K562 (cell line): ENCODE results near the gene PMP22. TPM values are rescaled to one million over a fixed set of nuclear protein-coding genes. Genes with fewer than 3 reads are reported as not detected.

Experiments used
- ATAC-seq: fragments of 200-7000 bp; cut with Tn5 transposase; 3 replicates; pipeline ENCODE4 v1.9.1; 2020; ENCODE audit warnings: moderate library complexity
- BruUV-seq: library from RNA; stranded (reverse); fragments of 400-500 nt; replicated peaks from 2 replicates; lab custom pipeline; 2021; lab: Mats Ljungman, UMichigan
- CTCF ChIA-PET: fragments of 300-600 bp; formaldehyde crosslinking; extraction: SDS; loops from one replicate; lab custom pipeline; 2021; ENCODE audit warnings: low intra/inter-chr PET ratio; lab: Yijun Ruan, JAX
- POLR2A ChIA-PET: fragments of 300-600, 350-650 bp; sonication (Branson Sonifier 250); formaldehyde crosslinking; extraction: SDS; loops from one replicate; lab custom pipeline; 2021; ENCODE audit warnings: antibody characterized with exemption, inconsistent platforms; lab: Yijun Ruan, JAX
- DNase-seq, 4 experiments: peaks; one replicate each; pipeline versions ENCODE4 v3.0.0 to v3.0.0-alpha.2; 2011 to 2018; ENCODE audit warnings: low spot score in 3 of 4, mixed read lengths in 3 of 4; ENCODE audit errors: extremely low read depth in 1 of 4
- FAIRE-seq: peaks from 2 replicates; lab custom pipeline; 2011; peaks lifted over from hg19 to GRCh38; lab: Jason Lieb, UNC
- H2AFZ ChIP-seq: 2 replicates; pipeline ENCODE4 v1.6.0; 2011; ENCODE audit warnings: low read depth, low read length, control low read depth, inconsistent platforms
- H3K27ac ChIP-seq: fragments of 200-600 bp; 3 replicates; pipeline ENCODE4 v1.8.0; 2011; ENCODE audit warnings: low read depth, mild to moderate bottlenecking, control low read depth, inconsistent platforms, low read length, moderate library complexity, mixed read lengths; ENCODE audit errors: extremely low read depth
- H3K27me3 ChIP-seq, 2 experiments: fragments of 300-600 bp in 1 of 2; 2 replicates in 1 of 2; 3 replicates in 1 of 2; pipeline versions ENCODE4 v1.6.0 to v1.8.0; 2011; ENCODE audit warnings: inconsistent platforms in 2 of 2, low read length in 2 of 2, mild to moderate bottlenecking in 1 of 2, mixed read lengths in 1 of 2, moderate library complexity in 1 of 2; ENCODE audit not compliant: control insufficient read depth in 2 of 2, insufficient read depth in 2 of 2
- H3K36me3 ChIP-seq: fragments of 300-600 bp; 3 replicates; pipeline ENCODE4 v1.8.0; 2011; ENCODE audit warnings: mild to moderate bottlenecking, low read length, inconsistent platforms; ENCODE audit not compliant: control insufficient read depth, insufficient read depth
- H3K4me1 ChIP-seq, 2 experiments: fragments of 200-600 bp in 1 of 2; replicated peaks in 1 of 2; 2 replicates in 1 of 2; 3 replicates in 1 of 2; pipeline versions ENCODE4 v1.5.1 to v1.8.0; 2011; ENCODE audit warnings: inconsistent platforms in 2 of 2, low read length in 2 of 2, mild to moderate bottlenecking in 1 of 2, mixed read lengths in 1 of 2, moderate library complexity in 1 of 2; ENCODE audit not compliant: control insufficient read depth in 2 of 2, insufficient read depth in 2 of 2
- H3K4me2 ChIP-seq: 2 replicates; pipeline ENCODE4 v1.6.1; 2011; ENCODE audit warnings: low read length, control low read depth, inconsistent platforms, mixed read lengths; ENCODE audit not compliant: insufficient read depth
- H3K4me3 ChIP-seq: fragments of 200-600 bp; sonication (generic), shearing (Covaris generic); 2 replicates; pipeline ENCODE4 v1.5.1; 2016; ENCODE audit warnings: control low read depth, inconsistent platforms
- H3K79me2 ChIP-seq: fragments of 200-600 bp; 3 replicates; pipeline ENCODE4 v1.8.0; 2011; ENCODE audit warnings: low read length, inconsistent platforms; ENCODE audit not compliant: control insufficient read depth, insufficient read depth
- H3K9ac ChIP-seq, 2 experiments: 2 replicates each; pipeline versions ENCODE4 v1.6.0 to v1.6.1; 2011; ENCODE audit warnings: low read depth in 2 of 2, low read length in 2 of 2, control low read depth in 1 of 2, inconsistent platforms in 1 of 2, mild to moderate bottlenecking in 1 of 2, mixed read lengths in 1 of 2; ENCODE audit not compliant: insufficient read depth in 1 of 2
- H3K9me1 ChIP-seq: one replicate; pipeline ENCODE4 v1.6.0; 2011; ENCODE audit warnings: inconsistent platforms, mild to moderate bottlenecking, low read length, moderate library complexity; ENCODE audit not compliant: control insufficient read depth, insufficient read depth
- H3K9me3 ChIP-seq: replicated peaks from 2 replicates; pipeline ENCODE4 v1.5.1; 2011; ENCODE audit warnings: low read depth, low read length, inconsistent platforms; ENCODE audit not compliant: control insufficient read depth, insufficient read depth
- H4K20me1 ChIP-seq: replicated peaks from 2 replicates; pipeline ENCODE4 v1.6.1; 2011; ENCODE audit warnings: low read length, inconsistent platforms, mixed read lengths; ENCODE audit not compliant: control insufficient read depth, insufficient read depth
- BRF1 ChIP-seq: IDR thresholded peaks from 3 replicates; pipeline ENCODE4 v1.6.1; 2011; ENCODE audit warnings: borderline replicate concordance, mild to moderate bottlenecking; ENCODE audit not compliant: insufficient read length; ENCODE audit errors: extremely low read depth
- ERF ChIP-seq: fragments of 450-650 bp; formaldehyde crosslinking; IDR thresholded peaks from 2 replicates; pipeline ENCODE4 v1.4.0; 2020; ENCODE audit warnings: mild to moderate bottlenecking, mixed read lengths
- HSF4 ChIP-seq: fragments of 250-450 bp; sonication (Bioruptor Pico); IDR thresholded peaks from 2 replicates; pipeline ENCODE4 v2.1.2; 2022; ENCODE audit warnings: mild to moderate bottlenecking, moderate library complexity, borderline replicate concordance
- KDM2B ChIP-seq: fragments of 250-450 bp; sonication (Bioruptor Pico); IDR thresholded peaks from 2 replicates; pipeline ENCODE4 v1.8.0; 2021; ENCODE audit warnings: mild to moderate bottlenecking, moderate library complexity
- MAFF ChIP-seq: IDR thresholded peaks from 2 replicates; pipeline ENCODE4 v1.6.1; 2012; ENCODE audit warnings: low read length, improper control_type of control experiment
- MYNN ChIP-seq, 2 experiments: sonication (generic); formaldehyde crosslinking in 1 of 2; IDR thresholded peaks; 2 replicates each; pipeline versions ENCODE4 v1.5.0 to v1.6.1; 2016 to 2020; ENCODE audit warnings: antibody characterized with exemption in 1 of 2, missing genetic modification reagents in 1 of 2
- NCOA2 ChIP-seq, 2 experiments: fragments of 450-650 bp; IDR thresholded peaks; 2 replicates each; pipeline ENCODE4 v1.6.1; 2018; ENCODE audit warnings: mild to moderate bottlenecking in 2 of 2, moderate library complexity in 1 of 2; ENCODE audit not compliant: partially characterized antibody in 2 of 2
- POLR2H ChIP-seq: IDR thresholded peaks from 2 replicates; pipeline ENCODE4 v1.6.1; 2016; ENCODE audit warnings: missing genetic modification characterization, low read depth, mild to moderate bottlenecking, control low read depth, missing compliant biosample characterization, moderate library complexity
- SRF ChIP-seq, 2 experiments: fragments of 250-450, 450-650 bp in 1 of 2; sonication (Bioruptor Pico) in 1 of 2; sonication (generic) in 1 of 2; formaldehyde crosslinking; IDR thresholded peaks; 2 replicates each; pipeline versions ENCODE4 v1.5.0 to v1.5.1; 2020 to 2022; ENCODE audit warnings: mild to moderate bottlenecking in 1 of 2, missing genetic modification reagents in 1 of 2
- XRCC4 ChIP-seq: IDR thresholded peaks from one replicate; pipeline ENCODE4 v1.6.1; 2011; ENCODE audit not compliant: insufficient read depth, insufficient read length; ENCODE audit errors: extremely low read depth
- ZNF133 ChIP-seq: fragments of 250-450 bp; sonication (Bioruptor Pico); IDR thresholded peaks from 2 replicates; pipeline ENCODE4 v1.4.0; 2020; ENCODE audit warnings: mild to moderate bottlenecking
- ZNF384 ChIP-seq: IDR thresholded peaks from 2 replicates; pipeline ENCODE4 v1.6.1; 2012; ENCODE audit warnings: low read depth, low read length, improper control_type of control experiment
- ZZZ3 ChIP-seq: fragments of 450-650 bp; IDR thresholded peaks from 2 replicates; pipeline ENCODE4 v1.6.1; 2016; ENCODE audit warnings: antibody characterized with exemption, mild to moderate bottlenecking, moderate library complexity
- WGBS: fragments of 100-300 bp; shearing (Covaris generic); methylation state at CpG from one replicate; pipeline ENCODE4 v1.1.6; 2016; ENCODE audit warnings: low coverage, mixed read lengths; ENCODE audit not compliant: insufficient coverage; ENCODE audit errors: missing lambda C conversion rate; 5-methylcytosine and 5-hydroxymethylcytosine counted together
- in situ Hi-C: fragments of 300-500 bp; cut with MboI; formaldehyde crosslinking; loops from 4 replicates; pipeline ENCODE4 v1.15.0; 2018; ENCODE audit warnings: inconsistent platforms, mixed read lengths
- intact Hi-C: fragments of 100-400 bp; cut with micrococcal nuclease; formaldehyde crosslinking; loops from 2 replicates; pipeline ENCODE4 v1.14.2; 2022
- polyA plus RNA-seq, 8 experiments: library from polyadenylated mRNA; depleted of rRNA in 4 of 8; stranded (reverse) in 5 of 8; unstranded in 3 of 8; fragments of >200 nt; fragmentation: Nextera tagmentation in 2 of 8; fragmentation: Illumina TruSeq in 1 of 8; extraction: Ambion mirVana in 2 of 8; extraction: Trizol in 1 of 8; gene quantifications; 2 replicates each; pipeline versions ENCODE4 v1.2.1 to v1.2.3, GENCODE V29; 2011 to 2014; ENCODE audit warnings: inconsistent platforms in 1 of 8, missing spikeins in 1 of 8
- total RNA-seq, 7 experiments: library from RNA; depleted of rRNA in 6 of 7; stranded (reverse); fragments of >200 nt in 6 of 7; fragmentation: Illumina TruSeq in 2 of 7; extraction: Trizol in 2 of 7; gene quantifications; 2 replicates each; pipeline versions ENCODE4 v1.2.1 to v1.2.3, GENCODE V29; 2011 to 2021; ENCODE audit warnings: low replicate concordance in 1 of 7
- TF ChIP-seq, protein P1 (sequence below): fragments of 250-450 bp; sonication (Bioruptor Pico); IDR thresholded peaks from 2 replicates; pipeline ENCODE4 v1.4.0; 2020; ENCODE audit warnings: mild to moderate bottlenecking, moderate library complexity
- TF ChIP-seq, protein P2 (sequence below): fragments of 450-650 bp; IDR thresholded peaks from 2 replicates; pipeline ENCODE4 v1.6.1; 2016; ENCODE audit warnings: missing biosample characterization, missing genetic modification characterization
- TF ChIP-seq, protein P3 (sequence below): fragments of 450-650 bp; IDR thresholded peaks from 2 replicates; pipeline ENCODE4 v1.6.1; 2018; ENCODE audit not compliant: partially characterized antibody

Gene PMP22
- total and polyA plus RNA-seq, 9 of the 15 experiments (the other 6 are each of a cell fraction or from before 2014, with no cell fraction given): 12.6 to 62.3 (median 25.8) TPM

DNA sequence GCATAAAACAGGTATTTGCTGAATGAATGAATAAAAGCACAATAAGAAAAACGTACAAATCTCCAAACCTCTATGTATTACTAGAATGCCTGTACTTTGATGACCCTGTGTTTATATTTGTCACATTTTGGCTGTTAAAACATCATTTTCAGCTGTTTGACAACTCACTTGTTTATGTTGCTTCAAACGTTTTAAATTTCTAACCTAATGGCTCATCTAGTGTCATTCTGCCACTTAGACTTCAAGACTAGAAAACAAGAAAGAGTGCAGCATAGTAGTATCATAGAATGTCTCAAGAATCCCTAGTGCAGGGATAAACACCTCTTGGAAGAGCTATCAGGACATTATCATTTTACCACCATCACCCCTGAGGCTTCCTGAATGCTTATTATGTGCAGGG, 19.4 kb upstream of the PMP22 start:
- WGBS: 0% methylated on average over 2 of the region's 2 CpGs
- FAIRE-seq: no peak
- CTCF ChIA-PET: no interaction called here
- no peak for TF ChIP-seq ZNF133 (CRISPR knock-in tag)
- TF ChIP-seq KDM2B (CRISPR knock-in tag): no peak
- TF ChIP-seq, protein P1, sequence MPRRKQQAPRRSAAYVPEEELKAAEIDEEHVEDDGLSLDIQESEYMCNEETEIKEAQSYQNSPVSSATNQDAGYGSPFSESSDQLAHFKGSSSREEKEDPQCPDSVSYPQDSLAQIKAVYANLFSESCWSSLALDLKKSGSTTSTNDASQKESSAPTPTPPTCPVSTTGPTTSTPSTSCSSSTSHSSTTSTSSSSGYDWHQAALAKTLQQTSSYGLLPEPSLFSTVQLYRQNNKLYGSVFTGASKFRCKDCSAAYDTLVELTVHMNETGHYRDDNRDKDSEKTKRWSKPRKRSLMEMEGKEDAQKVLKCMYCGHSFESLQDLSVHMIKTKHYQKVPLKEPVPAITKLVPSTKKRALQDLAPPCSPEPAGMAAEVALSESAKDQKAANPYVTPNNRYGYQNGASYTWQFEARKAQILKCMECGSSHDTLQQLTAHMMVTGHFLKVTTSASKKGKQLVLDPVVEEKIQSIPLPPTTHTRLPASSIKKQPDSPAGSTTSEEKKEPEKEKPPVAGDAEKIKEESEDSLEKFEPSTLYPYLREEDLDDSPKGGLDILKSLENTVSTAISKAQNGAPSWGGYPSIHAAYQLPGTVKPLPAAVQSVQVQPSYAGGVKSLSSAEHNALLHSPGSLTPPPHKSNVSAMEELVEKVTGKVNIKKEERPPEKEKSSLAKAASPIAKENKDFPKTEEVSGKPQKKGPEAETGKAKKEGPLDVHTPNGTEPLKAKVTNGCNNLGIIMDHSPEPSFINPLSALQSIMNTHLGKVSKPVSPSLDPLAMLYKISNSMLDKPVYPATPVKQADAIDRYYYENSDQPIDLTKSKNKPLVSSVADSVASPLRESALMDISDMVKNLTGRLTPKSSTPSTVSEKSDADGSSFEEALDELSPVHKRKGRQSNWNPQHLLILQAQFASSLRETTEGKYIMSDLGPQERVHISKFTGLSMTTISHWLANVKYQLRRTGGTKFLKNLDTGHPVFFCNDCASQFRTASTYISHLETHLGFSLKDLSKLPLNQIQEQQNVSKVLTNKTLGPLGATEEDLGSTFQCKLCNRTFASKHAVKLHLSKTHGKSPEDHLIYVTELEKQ: no peak
- no peak for TF ChIP-seq ERF (CRISPR knock-in tag)
- no peak for TF ChIP-seq MYNN (IDR thresholded peaks at IDR 0.05)
- TF ChIP-seq MYNN (CRISPR knock-in tag; IDR thresholded peaks at IDR 0.05): no peak
- TF ChIP-seq XRCC4: no peak
- TF ChIP-seq, protein P2, sequence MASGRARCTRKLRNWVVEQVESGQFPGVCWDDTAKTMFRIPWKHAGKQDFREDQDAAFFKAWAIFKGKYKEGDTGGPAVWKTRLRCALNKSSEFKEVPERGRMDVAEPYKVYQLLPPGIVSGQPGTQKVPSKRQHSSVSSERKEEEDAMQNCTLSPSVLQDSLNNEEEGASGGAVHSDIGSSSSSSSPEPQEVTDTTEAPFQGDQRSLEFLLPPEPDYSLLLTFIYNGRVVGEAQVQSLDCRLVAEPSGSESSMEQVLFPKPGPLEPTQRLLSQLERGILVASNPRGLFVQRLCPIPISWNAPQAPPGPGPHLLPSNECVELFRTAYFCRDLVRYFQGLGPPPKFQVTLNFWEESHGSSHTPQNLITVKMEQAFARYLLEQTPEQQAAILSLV (tag): no peak
- no peak for TF ChIP-seq SRF (CRISPR knock-in tag; IDR thresholded peaks at IDR 0.05)
- TF ChIP-seq ZZZ3: no peak
- no peak for TF ChIP-seq POLR2H
- TF ChIP-seq MAFF: no peak
- TF ChIP-seq BRF1: no peak
- TF ChIP-seq, protein P3, sequence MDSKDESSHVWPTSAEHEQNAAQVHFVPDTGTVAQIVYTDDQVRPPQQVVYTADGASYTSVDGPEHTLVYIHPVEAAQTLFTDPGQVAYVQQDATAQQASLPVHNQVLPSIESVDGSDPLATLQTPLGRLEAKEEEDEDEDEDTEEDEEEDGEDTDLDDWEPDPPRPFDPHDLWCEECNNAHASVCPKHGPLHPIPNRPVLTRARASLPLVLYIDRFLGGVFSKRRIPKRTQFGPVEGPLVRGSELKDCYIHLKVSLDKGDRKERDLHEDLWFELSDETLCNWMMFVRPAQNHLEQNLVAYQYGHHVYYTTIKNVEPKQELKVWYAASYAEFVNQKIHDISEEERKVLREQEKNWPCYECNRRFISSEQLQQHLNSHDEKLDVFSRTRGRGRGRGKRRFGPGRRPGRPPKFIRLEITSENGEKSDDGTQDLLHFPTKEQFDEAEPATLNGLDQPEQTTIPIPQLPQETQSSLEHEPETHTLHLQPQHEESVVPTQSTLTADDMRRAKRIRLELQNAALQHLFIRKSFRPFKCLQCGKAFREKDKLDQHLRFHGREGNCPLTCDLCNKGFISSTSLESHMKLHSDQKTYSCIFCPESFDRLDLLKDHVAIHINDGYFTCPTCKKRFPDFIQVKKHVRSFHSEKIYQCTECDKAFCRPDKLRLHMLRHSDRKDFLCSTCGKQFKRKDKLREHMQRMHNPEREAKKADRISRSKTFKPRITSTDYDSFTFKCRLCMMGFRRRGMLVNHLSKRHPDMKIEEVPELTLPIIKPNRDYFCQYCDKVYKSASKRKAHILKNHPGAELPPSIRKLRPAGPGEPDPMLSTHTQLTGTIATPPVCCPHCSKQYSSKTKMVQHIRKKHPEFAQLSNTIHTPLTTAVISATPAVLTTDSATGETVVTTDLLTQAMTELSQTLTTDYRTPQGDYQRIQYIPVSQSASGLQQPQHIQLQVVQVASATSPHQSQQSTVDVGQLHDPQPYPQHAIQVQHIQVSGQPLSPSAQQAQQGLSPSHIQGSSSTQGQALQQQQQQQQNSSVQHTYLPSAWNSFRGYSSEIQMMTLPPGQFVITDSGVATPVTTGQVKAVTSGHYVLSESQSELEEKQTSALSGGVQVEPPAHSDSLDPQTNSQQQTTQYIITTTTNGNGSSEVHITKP: no peak
- no peak for TF ChIP-seq NCOA2 (IDR thresholded peaks at IDR 0.05; ENCODE audit: partially characterized antibody in 2 of 2)
- no peak for TF ChIP-seq HSF4 (CRISPR knock-in tag)
- no peak for TF ChIP-seq ZNF384

More for the DNA sequence above, 19.4 kb upstream of the PMP22 start:
- in situ Hi-C loops: no loop called here
- H3K4me1 ChIP-seq: peaks cover 0 to 6% of the 10 kb centered on the region in 2 experiments; a peak in 2 of 5 replicates
- no peak overlapping the region for H3K4me2 ChIP-seq
- POLR2A ChIA-PET: no interaction called here
- H3K27me3 ChIP-seq: no peaks in the 10 kb centered on the region
- H3K9me1 ChIP-seq: no peaks in the 10 kb centered on the region
- intact Hi-C loops: no loop called here
- ATAC-seq: no peak
- no peak for DNase-seq
- no peak overlapping the region for H3K9ac ChIP-seq
- BruUV-seq: no TSS peak
- no peaks in the 10 kb centered on the region for H3K36me3 ChIP-seq
- no peak overlapping the region for H3K4me3 ChIP-seq
- H3K79me2 ChIP-seq: no peaks in the 10 kb centered on the region
- H2AFZ ChIP-seq: no peak overlapping the region
- no peaks in the 10 kb centered on the region for H3K9me3 ChIP-seq
- H4K20me1 ChIP-seq: no peaks in the 10 kb centered on the region
- H3K27ac ChIP-seq: no peak overlapping the region
